Mucosa of descending colon (tissue), 3 donors: ENCODE measurements around the gene LRRC19. TPM values are rescaled to one million over a fixed set of nuclear protein-coding genes. Genes with fewer than 3 reads are reported as not detected.

Experiments used
- ATAC-seq: fragments of 200-7000 bp; cut with Tn5 transposase; one replicate; pipeline ENCODE4 v1.9.1; 2020; ENCODE audit warnings: mild to moderate bottlenecking, moderate library complexity
- DNase-seq, 3 donors: peaks; one replicate each; pipeline ENCODE4 v3.0.0-alpha.2; 2020
- H3K36me3 ChIP-seq: fragments of 200-600 bp; one replicate; pipeline ENCODE4 v1.8.0; 2021; ENCODE audit warnings: low read depth, mild to moderate bottlenecking
- H3K4me1 ChIP-seq: fragments of 200-600 bp; one replicate; pipeline ENCODE4 v1.8.0; 2021; ENCODE audit warnings: low read depth, mild to moderate bottlenecking
- H3K4me3 ChIP-seq: fragments of 200-600 bp; one replicate; pipeline ENCODE4 v1.8.0; 2021; ENCODE audit warnings: mild to moderate bottlenecking
- H3K9me3 ChIP-seq: fragments of 200-600 bp; one replicate; pipeline ENCODE4 v1.8.0; 2021; ENCODE audit warnings: mild to moderate bottlenecking
- CTCF ChIP-seq: fragments of 200-600 bp; IDR thresholded peaks from one replicate; pipeline ENCODE4 v1.8.0; 2022; ENCODE audit warnings: antibody characterized with exemption, mild to moderate bottlenecking
- intact Hi-C, 2 donors: fragments of 100-400 bp; cut with DNase I in 1 of 2; cut with micrococcal nuclease in 1 of 2; formaldehyde crosslinking; loops; one replicate each; pipeline versions ENCODE4 v1.11.0 to v1.11.1; 2022; cut with DNase I, micrococcal nuclease
- total RNA-seq, 3 donors: library from RNA; stranded (reverse); fragmentation: NEBNext Ultra II Directional in 2 of 3; extraction: Animal tissue kit (Norgen Biotek cat#: 25700) in 2 of 3; gene quantifications; one replicate each; pipeline versions ENCODE4 v1.2.1 to v1.2.4, GENCODE V29; 2021 to 2023
- donor health status: DM: no; HTN: no; CAD: no; lungs with moderate emphysema.
- donor health status: DM: no; HTN: no; CAD: no.
- donor health status: DM: no; HTN: yes; CAD: no.

The LRRC19 gene
- total RNA-seq, 3 donors from 2014 or later: 45.1 to 120 (median 96.9) TPM

GRCh38 chr9:27022920-27023319, 17.4 kb upstream of the LRRC19 start:
- no peak overlapping the region for H3K4me3 ChIP-seq
- no peak for ATAC-seq
- no peaks in the 10 kb centered on the region for H3K4me1 ChIP-seq
- H3K9me3 ChIP-seq: no peaks in the 10 kb centered on the region
- DNase-seq: no peak
- no peak for TF ChIP-seq CTCF
- intact Hi-C loops: no loop called here
- H3K36me3 ChIP-seq: no peaks in the 10 kb centered on the region

GRCh38 chr9:27019589-27019988, 14.1 kb upstream of the LRRC19 start:
- TF ChIP-seq CTCF: no peak
- intact Hi-C loops: no loop called here
- no peak for ATAC-seq
- Histone ChIP-seq H3K4me3 (no peak overlapping the region), H3K4me1 (no peaks in the 10 kb centered on the region), H3K36me3 (no peaks in the 10 kb centered on the region), H3K9me3 (no peaks in the 10 kb centered on the region)
- no peak for DNase-seq

GRCh38 chr9:27003426-27004077, 1.9 kb downstream of the LRRC19 start:
- Histone ChIP-seq H3K36me3 (no peaks in the 10 kb centered on the region), H3K4me1 (peaks cover 8% of the 10 kb centered on the region), H3K4me3 (no peak overlapping the region), H3K9me3 (no peaks in the 10 kb centered on the region)
- peak; percentile 78 for ATAC-seq
- intact Hi-C loops: no loop called here
- peak in 2 of 3 donors; percentile 23 to 47 for DNase-seq
- no peak for TF ChIP-seq CTCF

- no peak for TF ChIP-seq CTCF
- intact Hi-C loops: no loop called here
- Histone ChIP-seq H3K4me3 (no peak overlapping the region), H3K4me1 (no peaks in the 10 kb centered on the region), H3K9me3 (no peaks in the 10 kb centered on the region), H3K36me3 (no peaks in the 10 kb centered on the region)
- DNase-seq: no peak
- ATAC-seq: no peak
Observed at GRCh38 chr9:26995810-26996209, 9.7 kb downstream of the LRRC19 start.

- Histone ChIP-seq H3K36me3 (no peaks in the 10 kb centered on the region), H3K4me3 (no peak overlapping the region), H3K9me3 (no peaks in the 10 kb centered on the region), H3K4me1 (no peaks in the 10 kb centered on the region)
- no peak for DNase-seq
- intact Hi-C loops: no loop called here
- no peak for TF ChIP-seq CTCF
- ATAC-seq: no peak
Observed at GRCh38 chr9:26983340-26983739, 22.1 kb downstream of the LRRC19 start.
